ENCODE data around the gene WWC2.

The WWC2 gene

GRCh38 chr4:183256756-183257385, 157.8 kb downstream of the WWC2 start:
- DNase-seq (ENCODE audit: low read depth): peak; percentile 4

- DNase-seq (ENCODE audit: low read depth): no peak
Observed at GRCh38 chr4:183257808-183258207, 158.8 kb downstream of the WWC2 start.

GRCh38 chr4:183260491-183261151, 161.6 kb downstream of the WWC2 start:
- no peak for DNase-seq (ENCODE audit: low read depth)

GRCh38 chr4:183261953-183262775, 163.1 kb downstream of the WWC2 start:
- peak; percentile 50 for DNase-seq (ENCODE audit: low read depth)

GRCh38 chr4:183262776-183263100, 163.7 kb downstream of the WWC2 start:
- DNase-seq (ENCODE audit: low read depth): no peak

GRCh38 chr4:183263787-183264386, 164.8 kb downstream of the WWC2 start:
- DNase-seq (ENCODE audit: low read depth): no peak

- no peak for DNase-seq (ENCODE audit: low read depth)
Observed at GRCh38 chr4:183264614-183265013, 165.6 kb downstream of the WWC2 start.

- no peak for DNase-seq (ENCODE audit: low read depth)
Observed at GRCh38 chr4:183266371-183266770, 167.3 kb downstream of the WWC2 start.

- no peak for DNase-seq (ENCODE audit: low read depth)
Observed at GRCh38 chr4:183268556-183268955, 169.5 kb downstream of the WWC2 start.

- DNase-seq (ENCODE audit: low read depth): no peak
Observed at GRCh38 chr4:183272384-183272783, 173.3 kb downstream of the WWC2 start.

- DNase-seq (ENCODE audit: low read depth): no peak
Observed at GRCh38 chr4:183276106-183276505, 177.0 kb downstream of the WWC2 start.

GRCh38 chr4:183284258-183284785, 185.3 kb downstream of the WWC2 start:
- DNase-seq (ENCODE audit: low read depth): no peak

GRCh38 chr4:183284965-183285364, 185.9 kb downstream of the WWC2 start:
- DNase-seq (ENCODE audit: low read depth): no peak

- no peak for DNase-seq (ENCODE audit: low read depth)
Observed at GRCh38 chr4:183285886-183286285, 186.8 kb downstream of the WWC2 start.

GRCh38 chr4:183286590-183287308, 187.7 kb downstream of the WWC2 start:
- DNase-seq (ENCODE audit: low read depth): no peak

GRCh38 chr4:183287309-183287659, 188.2 kb downstream of the WWC2 start:
- no peak for DNase-seq (ENCODE audit: low read depth)

GRCh38 chr4:183287677-183288076, 188.6 kb downstream of the WWC2 start:
- no peak for DNase-seq (ENCODE audit: low read depth)

- DNase-seq (ENCODE audit: low read depth): no peak
Observed at GRCh38 chr4:183288955-183289354, 189.9 kb downstream of the WWC2 start.

GRCh38 chr4:183289688-183290087, 190.6 kb downstream of the WWC2 start:
- no peak for DNase-seq (ENCODE audit: low read depth)

GRCh38 chr4:183291070-183291469, 192.0 kb downstream of the WWC2 start:
- no peak for DNase-seq (ENCODE audit: low read depth)

GRCh38 chr4:183295711-183296110, 196.7 kb downstream of the WWC2 start:
- DNase-seq (ENCODE audit: low read depth): no peak

GRCh38 chr4:183297675-183298074, 198.6 kb downstream of the WWC2 start:
- no peak for DNase-seq (ENCODE audit: low read depth)

Measured in stimulated activated CD8-positive, alpha-beta memory T cell treated with anti-CD3 and anti-CD28 coated beads, Interleukin-12 subunit alpha, Interleukin-12 subunit beta, amount 100 ng/mL, for 1 hour (primary cell).